Measurements from ENCODE around the gene NTM. TPM values are rescaled to one million over a fixed set of nuclear protein-coding genes. Genes with fewer than 3 reads are reported as not detected.

NTM gene
- total RNA-seq, 6 donors from 2014 or later: 4.1 to 151 (median 115) TPM

DNA sequence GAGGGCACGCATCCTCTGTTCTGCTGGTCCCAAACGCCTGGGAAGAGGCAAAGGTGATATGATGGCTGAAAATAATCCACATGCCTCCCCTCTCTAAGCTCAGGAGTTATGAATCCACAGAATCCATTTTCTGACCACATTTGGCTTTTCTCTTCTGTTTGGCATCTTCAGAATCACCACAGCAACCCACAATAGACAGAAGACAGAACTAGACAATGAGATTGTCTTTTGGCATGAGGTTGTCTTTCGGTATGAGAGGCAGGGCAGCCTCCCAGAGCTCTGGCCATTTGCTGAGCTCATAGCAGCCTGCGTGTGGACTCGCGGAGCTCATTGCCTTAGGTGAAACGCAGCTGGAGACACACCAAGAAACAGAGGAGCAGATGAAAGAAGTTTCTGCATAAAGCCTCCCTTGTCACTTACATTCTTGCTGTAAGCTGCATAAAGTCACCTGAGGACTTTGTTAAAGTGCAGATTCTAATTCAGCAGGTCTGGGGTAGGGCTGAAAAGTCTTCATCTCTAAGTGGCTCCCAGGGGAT lies 868.0 kb downstream of the NTM start:
- Histone ChIP-seq H3K4me3 (no peak overlapping the region), H3K36me3 (no peaks in the 10 kb centered on the region), H3K9me3 (no peaks in the 10 kb centered on the region), H3K27ac (no peak overlapping the region), H3K27me3 (no peaks in the 10 kb centered on the region), H3K4me1 (no peaks in the 10 kb centered on the region)
- no peak for ATAC-seq (ENCODE audit: low FRiP score in 2 of 2)
- TF ChIP-seq POLR2AphosphoS5 (IDR thresholded peaks at IDR 0.05): no peak
- no peak for TF ChIP-seq POLR2A (IDR thresholded peaks at IDR 0.05)
- TF ChIP-seq EP300 (IDR thresholded peaks at IDR 0.05): no peak
- TF ChIP-seq CTCF (IDR thresholded peaks at IDR 0.05): no peak
- no peak for DNase-seq
- WGBS, 2 donors: 80 to 81% methylated on average over 7 of the region's 7 CpGs

DNA sequence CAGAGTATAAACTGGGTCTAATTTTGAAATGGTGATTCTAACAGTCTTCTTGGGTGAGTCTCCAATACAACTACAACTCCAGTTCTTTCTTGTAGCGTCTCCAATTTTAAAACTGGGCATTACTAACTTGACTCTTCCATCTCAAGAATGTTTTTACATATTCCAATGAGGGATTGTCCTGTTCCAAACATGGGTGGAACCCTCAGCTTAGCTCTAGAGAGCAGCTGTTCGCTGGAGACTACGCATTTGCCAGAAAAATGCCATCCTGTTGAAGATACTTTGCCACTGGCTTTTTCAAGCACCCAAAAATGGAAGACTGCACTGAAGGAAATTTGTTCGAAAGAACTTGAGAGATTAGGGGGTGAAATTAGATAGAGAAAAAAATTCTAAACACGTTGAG lies 870.0 kb downstream of the NTM start:
- Histone ChIP-seq H3K9me3 (no peaks in the 10 kb centered on the region), H3K4me1 (no peaks in the 10 kb centered on the region), H3K27ac (no peak overlapping the region), H3K27me3 (no peaks in the 10 kb centered on the region), H3K4me3 (no peak overlapping the region), H3K36me3 (no peaks in the 10 kb centered on the region)
- ATAC-seq (ENCODE audit: low FRiP score in 2 of 2): no peak
- WGBS, 2 donors: 88 to 92% methylated on average over 5 of the region's 5 CpGs
- no peak for DNase-seq
- TF ChIP-seq CTCF (IDR thresholded peaks at IDR 0.05): no peak
- no peak for TF ChIP-seq POLR2A (IDR thresholded peaks at IDR 0.05)
- no peak for TF ChIP-seq POLR2AphosphoS5 (IDR thresholded peaks at IDR 0.05)
- no peak for TF ChIP-seq EP300 (IDR thresholded peaks at IDR 0.05)

DNA sequence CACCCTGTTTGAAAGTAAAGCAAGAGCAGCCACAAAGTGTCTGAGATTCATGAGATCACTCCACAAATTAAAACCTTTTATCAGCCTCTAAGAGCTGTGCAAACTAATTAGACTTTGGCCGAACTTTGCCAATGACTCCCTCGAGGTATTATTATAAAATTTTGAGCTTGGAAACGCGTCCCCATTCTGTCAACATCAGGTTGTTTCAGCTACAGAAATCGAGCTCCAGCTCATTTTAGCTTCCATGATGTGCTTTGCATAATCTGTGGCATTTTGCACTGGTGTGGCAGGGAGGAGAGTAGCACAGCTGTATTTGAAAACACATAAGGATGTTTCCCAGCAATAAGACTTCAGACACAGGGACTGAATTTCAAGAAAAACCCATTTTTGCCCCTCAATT lies 872.2 kb downstream of the NTM start:
- TF ChIP-seq EP300 (IDR thresholded peaks at IDR 0.05) (no peak), CTCF (IDR thresholded peaks at IDR 0.05) (no peak), POLR2AphosphoS5 (IDR thresholded peaks at IDR 0.05) (no peak), POLR2A (IDR thresholded peaks at IDR 0.05) (no peak)
- Histone ChIP-seq H3K36me3 (no peaks in the 10 kb centered on the region), H3K4me1 (no peaks in the 10 kb centered on the region), H3K27me3 (no peaks in the 10 kb centered on the region), H3K27ac (no peak overlapping the region), H3K9me3 (no peaks in the 10 kb centered on the region), H3K4me3 (no peak overlapping the region)
- no peak for ATAC-seq (ENCODE audit: low FRiP score in 2 of 2)
- WGBS, 2 donors: 77 to 79% methylated on average over 5 of the region's 5 CpGs
- no peak for DNase-seq

DNA sequence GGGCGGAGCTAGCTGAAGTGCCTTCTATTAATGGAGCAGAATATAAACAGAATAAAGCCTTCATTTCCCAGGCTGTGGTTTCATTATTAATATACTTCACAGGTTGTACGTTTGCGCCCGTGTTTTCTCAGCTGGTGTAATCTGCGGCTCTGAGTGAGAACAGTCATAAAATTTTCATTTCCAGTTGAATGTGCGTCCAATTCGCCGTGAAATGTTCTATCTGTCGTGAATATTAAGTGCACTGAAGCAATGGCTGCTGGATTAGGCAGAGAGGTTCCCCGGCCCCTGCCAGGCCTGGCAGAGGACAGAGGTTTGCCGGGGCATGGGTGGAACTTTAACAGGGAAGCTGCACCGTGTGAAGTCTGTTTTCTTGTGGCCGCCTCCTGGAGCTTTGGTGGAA lies 874.4 kb downstream of the NTM start:
- DNase-seq (no peak), ATAC-seq (ENCODE audit: low FRiP score in 2 of 2) (no peak)
- H3K36me3 ChIP-seq: no peaks in the 10 kb centered on the region
- TF ChIP-seq EP300 (IDR thresholded peaks at IDR 0.05) (no peak), POLR2AphosphoS5 (IDR thresholded peaks at IDR 0.05) (no peak), CTCF (IDR thresholded peaks at IDR 0.05) (no peak), POLR2A (IDR thresholded peaks at IDR 0.05) (no peak)
- H3K9me3 ChIP-seq: no peaks in the 10 kb centered on the region
- H3K4me1 ChIP-seq: no peaks in the 10 kb centered on the region
- WGBS, 2 donors: 84 to 86% methylated on average over 13 of the region's 13 CpGs
- no peak overlapping the region for H3K27ac ChIP-seq
- H3K27me3 ChIP-seq: no peaks in the 10 kb centered on the region
- no peak overlapping the region for H3K4me3 ChIP-seq
